Activated T-cell treated with anti-CD3 and anti-CD28 coated beads for 48 hours (primary cell): Measurements from ENCODE around the gene DYNLRB2.

Source experiments
- DNase-seq: peaks from one replicate; pipeline ENCODE4 v3.0.0-alpha.2; 2020; ENCODE audit warnings: low read depth

Gene DYNLRB2

GRCh38 chr16:80599466-80599865 lies 58.7 kb downstream of the DYNLRB2 start:
- DNase-seq, result no peak
